Hepatocyte (in vitro differentiated cells): ENCODE data around the gene FARP2. TPM values are rescaled to one million over a fixed set of nuclear protein-coding genes. Genes with fewer than 3 reads are reported as not detected.

ENCODE experiments used
- DNase-seq: peaks from one replicate; pipeline ENCODE4 v3.0.0-alpha.2; 2016; ENCODE audit warnings: low spot score
- H2AFZ ChIP-seq: fragments of 200-600 bp; sonication (generic); 2 replicates; pipeline ENCODE4 v1.6.0; 2016; ENCODE audit warnings: antibody characterized with exemption, mild to moderate bottlenecking
- H3K27ac ChIP-seq: fragments of 200-600 bp; sonication (generic); 2 replicates; pipeline ENCODE4 v1.5.1; 2016; ENCODE audit warnings: mild to moderate bottlenecking
- H3K27me3 ChIP-seq: fragments of 200-600 bp; sonication (generic); 2 replicates; pipeline ENCODE4 v1.6.1; 2016
- H3K36me3 ChIP-seq: fragments of 200-600 bp; sonication (generic); replicated peaks from 2 replicates; pipeline ENCODE4 v1.5.1; 2016; ENCODE audit warnings: low read depth; ENCODE audit not compliant: insufficient read depth
- H3K4me1 ChIP-seq: fragments of 200-600 bp; sonication (generic); 2 replicates; pipeline ENCODE4 v1.5.1; 2016; ENCODE audit warnings: mild to moderate bottlenecking, moderate library complexity; ENCODE audit not compliant: insufficient read depth
- H3K4me2 ChIP-seq: fragments of 200-600 bp; sonication (generic); 2 replicates; pipeline ENCODE4 v1.6.0; 2016
- H3K4me3 ChIP-seq: fragments of 200-600 bp; sonication (generic); 2 replicates; pipeline ENCODE4 v1.5.1; 2016; ENCODE audit warnings: mild to moderate bottlenecking
- H3K79me2 ChIP-seq: fragments of 200-600 bp; sonication (generic); 2 replicates; pipeline ENCODE4 v1.6.0; 2017; ENCODE audit warnings: mild to moderate bottlenecking
- H3K9me2 ChIP-seq: fragments of 200-600 bp; sonication (generic); replicated peaks from 2 replicates; pipeline ENCODE4 v1.6.0; 2017; ENCODE audit warnings: mild to moderate bottlenecking; ENCODE audit not compliant: insufficient read depth
- H3K9me3 ChIP-seq: fragments of 200-600 bp; sonication (generic); 2 replicates; pipeline ENCODE4 v1.5.1; 2016; ENCODE audit warnings: low read depth, mild to moderate bottlenecking
- H4K20me1 ChIP-seq: fragments of 200-600 bp; sonication (generic); 2 replicates; pipeline ENCODE4 v1.6.0; 2016; ENCODE audit warnings: mild to moderate bottlenecking; ENCODE audit not compliant: insufficient read depth, poor library complexity, severe bottlenecking
- CTCF ChIP-seq: fragments of 200-600 bp; sonication (generic); IDR thresholded peaks from 2 replicates; pipeline ENCODE4 v1.5.1; 2016; ENCODE audit warnings: antibody characterized with exemption, mild to moderate bottlenecking; ENCODE audit not compliant: poor library complexity
- EZH2 ChIP-seq: fragments of 200-600 bp; sonication (generic); IDR thresholded peaks from 2 replicates; pipeline ENCODE4 v1.6.1; 2016; ENCODE audit warnings: antibody characterized with exemption, mild to moderate bottlenecking, borderline replicate concordance
- EZH2phosphoT487 ChIP-seq: fragments of 200-600 bp; sonication (generic); IDR thresholded peaks from one replicate; pipeline ENCODE4 v1.6.1; 2018; ENCODE audit warnings: antibody characterized with exemption, mild to moderate bottlenecking, low read depth, moderate library complexity; ENCODE audit not compliant: unreplicated experiment, severe bottlenecking
- WGBS: methylation state at CpG from one replicate; pipeline ENCODE4 v1.1.6; 2016; ENCODE audit warnings: low lambda C conversion rate; ENCODE audit errors: missing lambda C conversion rate; 5-methylcytosine and 5-hydroxymethylcytosine counted together
- polyA plus RNA-seq: library from polyadenylated mRNA; unstranded; fragments of >200 nt; fragmentation: Nextera tagmentation; extraction: Ambion mirVana; gene quantifications from 2 replicates; pipeline ENCODE4 v1.2.1, GENCODE V29; 2016
- total RNA-seq: library from RNA; depleted of rRNA; stranded (reverse); fragments of >200 nt; gene quantifications from 2 replicates; pipeline ENCODE4 v1.2.3, GENCODE V29; 2014

The FARP2 gene
- total and polyA plus RNA-seq, 2 experiments from 2014 or later, result 29.1 to 29.6 TPM

GRCh38 chr2:241511091-241511741, 155.1 kb downstream of the FARP2 start:
- Histone ChIP-seq H3K27ac (no peak overlapping the region), H3K4me1 (peaks cover 20% of the 10 kb centered on the region), H3K27me3 (no peaks in the 10 kb centered on the region), H3K4me2 (no peak overlapping the region), H4K20me1 (peaks cover 16% of the 10 kb centered on the region), H2AFZ (no peak overlapping the region), H3K36me3 (no peaks in the 10 kb centered on the region), H3K9me2 (no peaks in the 10 kb centered on the region), H3K79me2 (peaks cover 19% of the 10 kb centered on the region), H3K4me3 (no peak overlapping the region), H3K9me3 (no peaks in the 10 kb centered on the region)
- 96% methylated on average over 6 of the region's 6 CpGs for WGBS
- TF ChIP-seq EZH2phosphoT487 (no peak), CTCF (no peak), EZH2 (no peak)
- DNase-seq, result no peak

- H2AFZ ChIP-seq, result no peak overlapping the region
- TF ChIP-seq EZH2, result no peak
- no peak for TF ChIP-seq EZH2phosphoT487
- TF ChIP-seq CTCF, result no peak
- no peaks in the 10 kb centered on the region for H3K9me3 ChIP-seq
- no peaks in the 10 kb centered on the region for H3K36me3 ChIP-seq
- H3K4me2 ChIP-seq, result no peak overlapping the region
- peaks cover 1% of the 10 kb centered on the region for H3K4me1 ChIP-seq
- 83% methylated on average over 5 of the region's 5 CpGs for WGBS
- H3K27ac ChIP-seq, result no peak overlapping the region
- no peaks in the 10 kb centered on the region for H3K9me2 ChIP-seq
- H3K27me3 ChIP-seq, result no peaks in the 10 kb centered on the region
- no peaks in the 10 kb centered on the region for H3K79me2 ChIP-seq
- no peak overlapping the region for H3K4me3 ChIP-seq
- no peak for DNase-seq
- H4K20me1 ChIP-seq, result no peaks in the 10 kb centered on the region
Measured at GRCh38 chr2:241514553-241514952, 158.5 kb downstream of the FARP2 start.

- Histone ChIP-seq H3K36me3 (no peaks in the 10 kb centered on the region), H3K27me3 (no peaks in the 10 kb centered on the region), H3K4me3 (no peak overlapping the region), H3K9me3 (no peaks in the 10 kb centered on the region), H3K9me2 (no peaks in the 10 kb centered on the region), H4K20me1 (no peaks in the 10 kb centered on the region), H2AFZ (no peak overlapping the region), H3K4me1 (no peaks in the 10 kb centered on the region), H3K79me2 (no peaks in the 10 kb centered on the region), H3K27ac (no peak overlapping the region), H3K4me2 (no peak overlapping the region)
- no peak for DNase-seq
- TF ChIP-seq CTCF (no peak), EZH2 (no peak), EZH2phosphoT487 (no peak)
- 75% methylated on average over 10 of the region's 10 CpGs for WGBS
Measured at GRCh38 chr2:241514986-241515737, 159.1 kb downstream of the FARP2 start.
